GM12878 (cell line): ENCODE measurements around the gene HOXB3. TPM values are rescaled to one million over a fixed set of nuclear protein-coding genes. Genes with fewer than 3 reads are reported as not detected.

ENCODE experiments used
- CBFB ChIP-seq: IDR thresholded peaks from 2 replicates; pipeline ENCODE4 v1.6.1; 2016; ENCODE audit warnings: antibody characterized with exemption, low read depth
- CBX5 ChIP-seq: sonication (generic); IDR thresholded peaks from 2 replicates; pipeline ENCODE4 v1.6.1; 2016; ENCODE audit warnings: low read depth, moderate library complexity, mild to moderate bottlenecking, inconsistent platforms
- CEBPB ChIP-seq, 2 experiments: fragments of 150-350 bp in 1 of 2; IDR thresholded peaks; 2 replicates each; pipeline ENCODE4 v1.6.1; 2012 to 2014; ENCODE audit warnings: low read depth in 2 of 2, low read length in 2 of 2, borderline replicate concordance in 1 of 2, inconsistent platforms in 1 of 2
- CREB1 ChIP-seq: IDR thresholded peaks from 2 replicates; pipeline ENCODE4 v1.6.1; 2012; ENCODE audit warnings: low read depth, mild to moderate bottlenecking, inconsistent platforms
- MXI1 ChIP-seq: fragments of 150-350 bp; IDR thresholded peaks from 2 replicates; pipeline ENCODE4 v1.6.1; 2011; ENCODE audit warnings: low read depth, mild to moderate bottlenecking, inconsistent platforms, low read length, improper control_type of control experiment
- TBL1XR1 ChIP-seq: IDR thresholded peaks from 2 replicates; pipeline ENCODE4 v1.6.1; 2012; ENCODE audit warnings: low read depth, low read length, improper control_type of control experiment
- ZNF24 ChIP-seq: fragments of 450-650 bp; IDR thresholded peaks from 2 replicates; pipeline ENCODE4 v1.6.1; 2017; ENCODE audit warnings: antibody characterized with exemption, mild to moderate bottlenecking
- polyA plus RNA-seq, 11 experiments: library from polyadenylated mRNA; depleted of rRNA in 4 of 11; unstranded in 6 of 11; stranded (reverse) in 5 of 11; fragments of >200 nt; fragmentation: Nextera tagmentation in 4 of 11; fragmentation: Illumina TruSeq in 1 of 11; extraction: Ambion mirVana in 4 of 11; extraction: Trizol in 1 of 11; gene quantifications; 1 replicate in 1 of 11; 2 replicates in 10 of 11; pipeline versions ENCODE4 v1.2.1 to v1.2.3, GENCODE V29; 2011 to 2016; ENCODE audit warnings: inconsistent platforms in 2 of 11, missing spikeins in 2 of 11, low read depth in 1 of 11
- total RNA-seq, 4 experiments: library from RNA; depleted of rRNA in 3 of 4; stranded (reverse); fragments of >200 nt in 3 of 4; fragmentation: Illumina TruSeq in 1 of 4; extraction: Trizol in 1 of 4; gene quantifications; 2 replicates each; pipeline versions ENCODE4 v1.2.1 to v1.2.3, GENCODE V29; 2013 to 2021
- TF ChIP-seq, protein P1 (sequence below): IDR thresholded peaks from 2 replicates; pipeline ENCODE4 v1.6.1; 2011; ENCODE audit warnings: borderline replicate concordance, low read depth, mild to moderate bottlenecking, moderate library complexity, low read length; ENCODE audit not compliant: insufficient read depth, poor library complexity, severe bottlenecking
- TF ChIP-seq, protein P2 (sequence below): IDR thresholded peaks from 2 replicates; pipeline ENCODE4 v1.6.1; 2012; ENCODE audit warnings: low read depth, low read length, improper control_type of control experiment
- TF ChIP-seq, protein P3 (sequence below): fragments of 450-650 bp; IDR thresholded peaks from 2 replicates; pipeline ENCODE4 v1.6.1; 2018; ENCODE audit warnings: borderline replicate concordance, mild to moderate bottlenecking; ENCODE audit not compliant: partially characterized antibody

Gene HOXB3
- total and polyA plus RNA-seq, 10 of the 15 experiments (the other 5 are each of a cell fraction or from before 2014, with no cell fraction given), result 0.19 to 7.7 (median 2.9) TPM

DNA sequence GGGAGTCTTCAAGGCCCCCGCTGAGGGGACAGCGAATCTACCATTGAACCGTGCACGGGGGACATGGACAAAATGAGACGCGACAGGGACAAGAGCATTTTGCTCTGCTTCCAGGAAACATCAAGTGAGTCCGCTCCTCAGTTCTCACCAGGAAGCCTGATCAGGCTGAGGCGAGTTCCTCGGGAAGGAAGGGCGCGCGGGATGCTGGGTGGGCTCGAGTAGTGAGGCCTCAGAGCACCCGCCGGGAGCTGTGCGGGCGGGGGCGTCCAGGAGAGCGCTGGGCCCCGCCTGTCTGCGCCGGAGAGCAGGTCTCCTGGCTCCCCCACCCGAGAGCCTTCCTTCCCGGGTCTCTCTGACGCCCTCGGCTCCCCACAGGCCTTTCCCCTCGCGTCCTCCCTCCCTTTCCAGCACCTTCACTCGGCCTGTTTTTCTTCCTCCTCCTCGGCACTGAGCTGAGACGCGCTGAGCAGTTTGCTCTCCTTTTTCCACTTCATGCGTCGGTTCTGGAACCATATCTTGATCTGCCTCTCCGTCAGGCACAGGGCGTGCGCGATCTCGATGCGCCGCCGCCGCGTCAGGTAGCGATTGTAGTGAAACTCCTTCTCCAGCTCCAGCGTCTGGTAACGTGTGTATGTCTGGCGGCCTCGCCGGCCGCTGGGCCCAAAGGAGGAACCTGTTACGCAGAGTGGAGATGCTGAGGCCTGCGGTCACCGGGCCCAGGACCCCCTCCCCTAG lies 6.1 kb upstream of the HOXB3 start (continued):
- no peak for TF ChIP-seq TBL1XR1
- no peak for TF ChIP-seq ZNF24
- no peak for TF ChIP-seq CBX5
- TF ChIP-seq CREB1, result no peak
- TF ChIP-seq, protein P1, sequence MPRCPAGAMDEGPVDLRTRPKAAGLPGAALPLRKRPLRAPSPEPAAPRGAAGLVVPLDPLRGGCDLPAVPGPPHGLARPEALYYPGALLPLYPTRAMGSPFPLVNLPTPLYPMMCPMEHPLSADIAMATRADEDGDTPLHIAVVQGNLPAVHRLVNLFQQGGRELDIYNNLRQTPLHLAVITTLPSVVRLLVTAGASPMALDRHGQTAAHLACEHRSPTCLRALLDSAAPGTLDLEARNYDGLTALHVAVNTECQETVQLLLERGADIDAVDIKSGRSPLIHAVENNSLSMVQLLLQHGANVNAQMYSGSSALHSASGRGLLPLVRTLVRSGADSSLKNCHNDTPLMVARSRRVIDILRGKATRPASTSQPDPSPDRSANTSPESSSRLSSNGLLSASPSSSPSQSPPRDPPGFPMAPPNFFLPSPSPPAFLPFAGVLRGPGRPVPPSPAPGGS, result no peak
- TF ChIP-seq CBFB, result no peak
- TF ChIP-seq MXI1, result no peak
- TF ChIP-seq, protein P2, sequence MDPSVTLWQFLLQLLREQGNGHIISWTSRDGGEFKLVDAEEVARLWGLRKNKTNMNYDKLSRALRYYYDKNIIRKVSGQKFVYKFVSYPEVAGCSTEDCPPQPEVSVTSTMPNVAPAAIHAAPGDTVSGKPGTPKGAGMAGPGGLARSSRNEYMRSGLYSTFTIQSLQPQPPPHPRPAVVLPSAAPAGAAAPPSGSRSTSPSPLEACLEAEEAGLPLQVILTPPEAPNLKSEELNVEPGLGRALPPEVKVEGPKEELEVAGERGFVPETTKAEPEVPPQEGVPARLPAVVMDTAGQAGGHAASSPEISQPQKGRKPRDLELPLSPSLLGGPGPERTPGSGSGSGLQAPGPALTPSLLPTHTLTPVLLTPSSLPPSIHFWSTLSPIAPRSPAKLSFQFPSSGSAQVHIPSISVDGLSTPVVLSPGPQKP, result no peak
- no peak for TF ChIP-seq CEBPB (IDR thresholded peaks at IDR 0.05; ENCODE audit: borderline replicate concordance in 1 of 2, low read depth in 2 of 2, low read length in 2 of 2)
- TF ChIP-seq, protein P3, sequence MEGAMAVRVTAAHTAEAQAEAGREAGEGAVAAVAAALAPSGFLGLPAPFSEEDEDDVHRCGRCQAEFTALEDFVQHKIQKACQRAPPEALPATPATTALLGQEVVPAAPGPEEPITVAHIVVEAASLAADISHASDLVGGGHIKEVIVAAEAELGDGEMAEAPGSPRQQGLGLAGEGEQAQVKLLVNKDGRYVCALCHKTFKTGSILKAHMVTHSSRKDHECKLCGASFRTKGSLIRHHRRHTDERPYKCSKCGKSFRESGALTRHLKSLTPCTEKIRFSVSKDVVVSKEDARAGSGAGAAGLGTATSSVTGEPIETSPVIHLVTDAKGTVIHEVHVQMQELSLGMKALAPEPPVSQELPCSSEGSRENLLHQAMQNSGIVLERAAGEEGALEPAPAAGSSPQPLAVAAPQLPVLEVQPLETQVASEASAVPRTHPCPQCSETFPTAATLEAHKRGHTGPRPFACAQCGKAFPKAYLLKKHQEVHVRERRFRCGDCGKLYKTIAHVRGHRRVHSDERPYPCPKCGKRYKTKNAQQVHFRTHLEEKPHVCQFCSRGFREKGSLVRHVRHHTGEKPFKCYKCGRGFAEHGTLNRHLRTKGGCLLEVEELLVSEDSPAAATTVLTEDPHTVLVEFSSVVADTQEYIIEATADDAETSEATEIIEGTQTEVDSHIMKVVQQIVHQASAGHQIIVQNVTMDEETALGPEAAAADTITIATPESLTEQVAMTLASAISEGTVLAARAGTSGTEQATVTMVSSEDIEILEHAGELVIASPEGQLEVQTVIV, result no peak
